HFFc6 (cell line): ENCODE measurements around the gene BRI3. TPM values are rescaled to one million over a fixed set of nuclear protein-coding genes. Genes with fewer than 3 reads are reported as not detected.

ENCODE experiments used
- DNase-seq: peaks from one replicate; pipeline ENCODE4 v3.0.0-alpha.2; 2018
- H3K27ac Mint-ChIP-seq: 2 replicates; pipeline ENCODE4 v1.8.0; 2020; ENCODE audit warnings: mild to moderate bottlenecking, mixed read lengths
- H3K27me3 Mint-ChIP-seq: 2 replicates; pipeline ENCODE4 v1.8.0; 2021; ENCODE audit warnings: mild to moderate bottlenecking, moderate library complexity, mixed read lengths; ENCODE audit not compliant: insufficient read depth
- H3K36me3 Mint-ChIP-seq: 2 replicates; pipeline ENCODE4 v1.8.0; 2021; ENCODE audit warnings: low read depth, mixed read lengths
- H3K4me1 Mint-ChIP-seq: 2 replicates; pipeline ENCODE4 v1.8.0; 2020; ENCODE audit warnings: low read depth, mixed read lengths
- H3K4me3 Mint-ChIP-seq: 2 replicates; pipeline ENCODE4 v1.8.0; 2020; ENCODE audit warnings: mild to moderate bottlenecking, moderate library complexity, mixed read lengths
- H3K9me3 Mint-ChIP-seq: 2 replicates; pipeline ENCODE4 v1.8.0; 2020; ENCODE audit warnings: mild to moderate bottlenecking, mixed read lengths
- CTCF ChIP-seq: fragments of 200-600 bp; sonication (generic); IDR thresholded peaks from 2 replicates; pipeline ENCODE4 v1.5.0; 2021; ENCODE audit warnings: antibody characterized with exemption, mild to moderate bottlenecking
- total RNA-seq, 6 experiments: library from RNA; stranded (reverse); fragmentation: NEBNext Ultra II Directional; extraction: Animal tissue kit (Norgen Biotek cat#: 25700); gene quantifications; 2 replicates in 1 of 6; 3 replicates in 5 of 6; pipeline ENCODE4 v1.2.3, GENCODE V29; 2021

The BRI3 gene
- total RNA-seq, 6 experiments from 2014 or later: 288 to 304 (median 295) TPM

- Mint-ChIP-seq H3K27ac (peak overlapping the region; percentile 86), H3K4me1 (peaks cover 21% of the 10 kb centered on the region), H3K9me3 (no peaks in the 10 kb centered on the region), H3K4me3 (peak overlapping the region; percentile 97), H3K36me3 (peaks cover 12% of the 10 kb centered on the region), H3K27me3 (no peaks in the 10 kb centered on the region)
- DNase-seq: no peak
- TF ChIP-seq CTCF: no peak; the same call in 1 of the 2 replicates
These were observed 28.9 kb upstream of the BRI3 start for GRCh38 chr7:98252425-98253054.

GRCh38 chr7:98254516-98254915, 27.0 kb upstream of the BRI3 start:
- Mint-ChIP-seq H3K9me3 (no peaks in the 10 kb centered on the region), H3K4me1 (peaks cover 21% of the 10 kb centered on the region), H3K27ac (no peak overlapping the region), H3K4me3 (no peak overlapping the region), H3K36me3 (peaks cover 16% of the 10 kb centered on the region), H3K27me3 (no peaks in the 10 kb centered on the region)
- DNase-seq: no peak
- no peak for TF ChIP-seq CTCF

GRCh38 chr7:98254951-98255610, 26.4 kb upstream of the BRI3 start:
- Mint-ChIP-seq H3K9me3 (no peaks in the 10 kb centered on the region), H3K4me3 (no peak overlapping the region), H3K27me3 (no peaks in the 10 kb centered on the region), H3K27ac (no peak overlapping the region), H3K36me3 (peaks cover 16% of the 10 kb centered on the region), H3K4me1 (peaks cover 21% of the 10 kb centered on the region)
- DNase-seq: no peak
- TF ChIP-seq CTCF: no peak

- no peaks in the 10 kb centered on the region for H3K9me3 Mint-ChIP-seq
- H3K27ac Mint-ChIP-seq: no peak overlapping the region
- H3K4me1 Mint-ChIP-seq: peaks cover 11% of the 10 kb centered on the region
- no peak overlapping the region for H3K4me3 Mint-ChIP-seq
- H3K36me3 Mint-ChIP-seq: peaks cover 19% of the 10 kb centered on the region
- no peak for DNase-seq
- TF ChIP-seq CTCF: no peak
- no peaks in the 10 kb centered on the region for H3K27me3 Mint-ChIP-seq
These were observed 25.1 kb upstream of the BRI3 start for GRCh38 chr7:98256431-98256830.

GRCh38 chr7:98257701-98258100, 23.8 kb upstream of the BRI3 start:
- H3K4me1 Mint-ChIP-seq: peaks cover 8% of the 10 kb centered on the region
- no peak for TF ChIP-seq CTCF
- H3K9me3 Mint-ChIP-seq: no peaks in the 10 kb centered on the region
- H3K27ac Mint-ChIP-seq: no peak overlapping the region
- H3K4me3 Mint-ChIP-seq: no peak overlapping the region
- no peak for DNase-seq
- H3K27me3 Mint-ChIP-seq: no peaks in the 10 kb centered on the region
- H3K36me3 Mint-ChIP-seq: peaks cover 27% of the 10 kb centered on the region
